ENCODE results near the gene CCDC91.

DNA sequence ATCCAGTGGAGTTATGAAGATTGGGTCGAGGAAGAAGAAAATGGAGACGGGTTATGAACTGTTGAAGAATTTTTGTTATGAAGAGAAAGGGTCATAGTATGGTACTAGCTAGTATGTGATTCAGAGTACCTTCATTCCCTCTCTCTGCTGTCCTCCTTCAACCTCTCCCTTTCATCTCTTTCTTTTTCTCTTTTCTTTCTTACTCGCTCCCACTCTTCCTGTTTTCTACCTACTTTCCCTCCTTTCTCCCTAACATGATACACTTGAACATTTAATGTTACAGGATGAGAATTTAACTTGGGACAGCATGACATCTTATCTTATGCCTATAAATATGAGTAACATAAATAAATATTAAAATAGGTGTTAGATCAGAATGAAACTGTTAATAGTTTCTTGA lies 112.9 kb downstream of the CCDC91 start:
- TF ChIP-seq POLR2AphosphoS5 (IDR thresholded peaks at IDR 0.05; ENCODE audit: low read depth, low read length) (no peak), SIN3A (IDR thresholded peaks at IDR 0.05; ENCODE audit: borderline replicate concordance, insufficient read depth, low read length) (no peak), TAF1 (IDR thresholded peaks at IDR 0.05; ENCODE audit: borderline replicate concordance, insufficient read depth, low read length) (no peak), FOXP2 (optimal IDR thresholded peaks at IDR 0.05; ENCODE audit: borderline replicate concordance, extremely low read depth, extremely low read length, insufficient read depth) (no peak)

Measured in PFSK-1 (cell line).